HCT116 (cell line): Measurements from ENCODE around the gene OTULINL. TPM values are rescaled to one million over a fixed set of nuclear protein-coding genes. Genes with fewer than 3 reads are reported as not detected.

ENCODE experiments used
- ATAC-seq: fragments of 200-7000 bp; cut with Tn5 transposase; 2 replicates; pipeline ENCODE4 v1.9.1; 2020; ENCODE audit warnings: mild to moderate bottlenecking, moderate library complexity
- BruUV-seq: library from RNA; stranded (reverse); fragments of 400-500 nt; replicated peaks from 2 replicates; lab custom pipeline; 2021; lab: Mats Ljungman, UMichigan
- CTCF ChIA-PET: fragments of 300-600 bp; sonication (Branson Sonifier 250); formaldehyde crosslinking; loops from one replicate; lab custom pipeline; 2021; ENCODE audit warnings: antibody characterized with exemption; lab: Charles Lee
- POLR2A ChIA-PET: fragments of 300-600, 350-600 bp; sonication (Branson Sonifier 250); formaldehyde crosslinking; loops from one replicate; lab custom pipeline; 2021; ENCODE audit warnings: antibody characterized with exemption; lab: Charles Lee
- RAD21 ChIA-PET, 2 experiments: fragments of 300-600 bp; sonication (Branson Sonifier 250); formaldehyde crosslinking; loops; one replicate each; lab custom pipeline; 2023; ENCODE audit warnings: low total read pairs in 2 of 2; ENCODE audit not compliant: uncharacterized antibody in 2 of 2, unreplicated experiment in 2 of 2, low non-redundant PET in 1 of 2; lab: Charles Lee
- DNase-seq: peaks from one replicate; pipeline ENCODE4 v3.0.0-alpha.2; 2010; ENCODE audit warnings: low read depth, low spot score
- H2AFZ ChIP-seq: fragments of 200-600 bp; shearing (Covaris generic), sonication (generic); 2 replicates; pipeline ENCODE4 v1.6.1; 2017; ENCODE audit warnings: low read depth, mixed run types, mixed read lengths, antibody characterized with exemption, low read length; ENCODE audit not compliant: poor library complexity, severe bottlenecking
- H3K27ac ChIP-seq: 2 replicates; pipeline ENCODE4 v1.5.1; 2012; ENCODE audit warnings: low read depth, low read length
- H3K27me3 ChIP-seq: fragments of 200-600 bp; sonication (generic); 2 replicates; pipeline ENCODE4 v1.6.1; 2016; ENCODE audit warnings: mixed run types, low read length, mixed read lengths; ENCODE audit not compliant: insufficient read depth
- H3K36me3 ChIP-seq, 2 experiments: fragments of 200-500 bp in 1 of 2; fragments of 200-600 bp in 1 of 2; sonication (Bioruptor generic) in 1 of 2; sonication (generic) in 1 of 2; 2 replicates each; pipeline versions ENCODE4 v1.5.1 to v1.6.1; 2014 to 2016; ENCODE audit warnings: low read length in 2 of 2, inconsistent platforms in 1 of 2, mixed read lengths in 1 of 2, mixed run types in 1 of 2; ENCODE audit not compliant: insufficient read depth in 2 of 2, control insufficient read depth in 1 of 2
- H3K4me1 ChIP-seq, 2 experiments: fragments of 200-600 bp in 1 of 2; sonication (generic) in 1 of 2; 2 replicates each; pipeline versions ENCODE4 v1.5.1 to v1.6.1; 2012 to 2017; ENCODE audit warnings: low read length in 2 of 2, inconsistent platforms in 1 of 2, mild to moderate bottlenecking in 1 of 2, mixed read lengths in 1 of 2, mixed run types in 1 of 2, moderate library complexity in 1 of 2; ENCODE audit not compliant: insufficient read depth in 2 of 2, control insufficient read depth in 1 of 2
- H3K4me2 ChIP-seq: fragments of 200-600 bp; sonication (generic); 2 replicates; pipeline ENCODE4 v1.6.1; 2017; ENCODE audit warnings: mixed run types, low read length, mixed read lengths
- H3K4me3 ChIP-seq, 2 experiments: fragments of 200-600 bp in 1 of 2; sonication (generic) in 1 of 2; replicated peaks in 1 of 2; 2 replicates each; pipeline ENCODE4 v1.5.1; 2011 to 2016; ENCODE audit warnings: low read length in 2 of 2, control low read depth in 1 of 2, low read depth in 1 of 2, mild to moderate bottlenecking in 1 of 2, mixed read lengths in 1 of 2, mixed run types in 1 of 2
- H3K79me2 ChIP-seq: fragments of 200-600 bp; sonication (generic); 2 replicates; pipeline ENCODE4 v1.6.1; 2017; ENCODE audit warnings: mild to moderate bottlenecking, mixed run types, low read length, moderate library complexity, mixed read lengths; ENCODE audit not compliant: insufficient read depth
- H3K9ac ChIP-seq: fragments of 200-600 bp; sonication (generic); 2 replicates; pipeline ENCODE4 v1.6.1; 2016; ENCODE audit warnings: low read length, mixed read lengths
- H3K9me2 ChIP-seq: fragments of 200-600 bp; sonication (generic), shearing (Covaris generic); 2 replicates; pipeline ENCODE4 v1.6.1; 2017; ENCODE audit warnings: mixed run types, mild to moderate bottlenecking, moderate library complexity; ENCODE audit not compliant: insufficient read depth
- H3K9me3 ChIP-seq, 2 experiments: fragments of 200-500 bp in 1 of 2; fragments of 200-600 bp in 1 of 2; sonication (Bioruptor generic) in 1 of 2; sonication (generic) in 1 of 2; 2 replicates each; pipeline ENCODE4 v1.6.1; 2014 to 2017; ENCODE audit warnings: low read length in 2 of 2, mixed read lengths in 2 of 2, inconsistent platforms in 1 of 2, low read depth in 1 of 2, mild to moderate bottlenecking in 1 of 2, mixed run types in 1 of 2, moderate library complexity in 1 of 2; ENCODE audit not compliant: control insufficient read depth in 1 of 2, insufficient read depth in 1 of 2
- H4K20me1 ChIP-seq: fragments of 200-600 bp; sonication (generic), shearing (Covaris generic); 2 replicates; pipeline ENCODE4 v1.6.1; 2017; ENCODE audit warnings: mixed run types, mild to moderate bottlenecking, moderate library complexity; ENCODE audit not compliant: insufficient read depth
- CBX3 ChIP-seq: IDR thresholded peaks from 2 replicates; pipeline ENCODE4 v1.6.1; 2012; ENCODE audit warnings: low read depth
- CEBPB ChIP-seq: IDR thresholded peaks from 2 replicates; pipeline ENCODE4 v1.6.1; 2012; ENCODE audit warnings: low read depth
- ELF1 ChIP-seq: IDR thresholded peaks from 2 replicates; pipeline ENCODE4 v1.6.1; 2012; ENCODE audit warnings: low read depth, borderline replicate concordance
- EZH2 ChIP-seq: fragments of 200-600 bp; sonication (generic); IDR thresholded peaks from 2 replicates; pipeline ENCODE4 v1.6.1; 2017; ENCODE audit warnings: antibody characterized with exemption, mixed run types
- EZH2phosphoT487 ChIP-seq: fragments of 200-600 bp; IDR thresholded peaks from 2 replicates; pipeline ENCODE4 v1.6.1; 2018; ENCODE audit warnings: antibody characterized with exemption, borderline replicate concordance
- FOSL1 ChIP-seq: IDR thresholded peaks from 2 replicates; pipeline ENCODE4 v1.6.1; 2012; ENCODE audit warnings: low read depth
- MAX ChIP-seq: IDR thresholded peaks from 2 replicates; pipeline ENCODE4 v1.6.1; 2012
- POLR2A ChIP-seq: IDR thresholded peaks from 2 replicates; pipeline ENCODE4 v1.7.0; 2011; ENCODE audit warnings: borderline replicate concordance; ENCODE audit not compliant: insufficient read depth, insufficient read length; ENCODE audit errors: extremely low read depth
- REST ChIP-seq: IDR thresholded peaks from 2 replicates; pipeline ENCODE4 v1.6.1; 2012; ENCODE audit warnings: low read depth
- SIN3A ChIP-seq: IDR thresholded peaks from 2 replicates; pipeline ENCODE4 v1.6.1; 2012; ENCODE audit warnings: low read depth
- SRF ChIP-seq: IDR thresholded peaks from 2 replicates; pipeline ENCODE4 v1.6.1; 2012; ENCODE audit warnings: low read depth
- TCF7L2 ChIP-seq: IDR thresholded peaks from 2 replicates; pipeline ENCODE4 v1.7.0; 2011; ENCODE audit warnings: borderline replicate concordance, inconsistent platforms; ENCODE audit not compliant: insufficient read depth, insufficient read length; ENCODE audit errors: extremely low read depth
- YY1 ChIP-seq: IDR thresholded peaks from 2 replicates; pipeline ENCODE4 v1.6.1; 2011; ENCODE audit warnings: low read length, low read depth, moderate library complexity, mild to moderate bottlenecking; ENCODE audit not compliant: insufficient replicate concordance; ENCODE audit errors: extremely low read depth
- ZBTB33 ChIP-seq: IDR thresholded peaks from 2 replicates; pipeline ENCODE4 v1.6.1; 2011; ENCODE audit warnings: mild to moderate bottlenecking, low read length, moderate library complexity; ENCODE audit not compliant: insufficient replicate concordance; ENCODE audit errors: extremely low read depth
- ZFX ChIP-seq: fragments of 450-650 bp; IDR thresholded peaks from 2 replicates; pipeline ENCODE4 v1.6.1; 2017
- intact Hi-C: fragments of 100-400 bp; cut with micrococcal nuclease; formaldehyde crosslinking; loops from 2 replicates; pipeline ENCODE4 v1.10.0; 2022
- total RNA-seq: library from RNA; stranded (reverse); gene quantifications from one replicate; pipeline ENCODE4 v1.2.1, GENCODE V29; 2021; ENCODE audit not compliant: unreplicated experiment

Gene OTULINL
- total RNA-seq, 1 experiment from 2014 or later, result 8.8 TPM

DNA sequence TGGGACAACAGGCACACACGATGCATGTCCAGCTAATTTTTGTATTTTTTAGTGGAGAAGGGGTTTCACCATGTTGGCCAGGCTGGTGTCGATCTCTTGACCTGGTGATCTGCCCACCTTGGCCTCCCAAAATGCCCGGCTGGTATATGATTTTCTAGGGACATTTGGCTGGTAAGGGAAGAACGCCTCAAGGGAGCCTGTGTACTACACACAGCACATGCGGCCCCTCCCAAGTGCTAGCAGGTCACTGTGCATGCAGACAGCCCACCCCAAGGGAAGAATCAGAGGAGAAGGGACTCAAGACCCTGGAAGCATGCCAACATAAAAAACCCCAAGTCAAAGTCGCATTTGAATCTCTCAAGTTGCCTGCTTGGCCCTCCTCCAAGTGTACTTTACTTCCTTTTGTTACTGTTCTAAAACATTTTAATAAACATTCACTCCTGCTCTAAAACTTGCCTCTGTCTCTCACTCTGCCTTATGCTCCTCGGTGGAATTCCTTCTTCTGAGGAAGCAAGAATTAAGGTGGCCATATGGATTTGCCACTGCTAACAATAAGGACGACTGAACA lies 24.3 kb upstream of the OTULINL start:
- TF ChIP-seq TCF7L2 (no peak), CBX3 (no peak), POLR2A (no peak), CEBPB (no peak)
- CTCF ChIA-PET, result no interaction called here
- intact Hi-C loops, result no loop called here
- no peaks in the 10 kb centered on the region for H3K9me3 ChIP-seq
- POLR2A ChIA-PET, result no interaction called here
- H3K9ac ChIP-seq, result no peak overlapping the region
- no peaks in the 10 kb centered on the region; the same call in 1 of the 2 replicates for H3K9me2 ChIP-seq
- no peak overlapping the region for H3K4me2 ChIP-seq
- no peaks in the 10 kb centered on the region for H3K36me3 ChIP-seq
- no peak overlapping the region for H3K27ac ChIP-seq
- no TSS peak for BruUV-seq
- ATAC-seq, result no peak
- no peaks in the 10 kb centered on the region for H4K20me1 ChIP-seq
- H3K27me3 ChIP-seq, result no peaks in the 10 kb centered on the region
- H3K79me2 ChIP-seq, result no peaks in the 10 kb centered on the region
- H2AFZ ChIP-seq, result no peak overlapping the region
- H3K4me3 ChIP-seq, result no peak overlapping the region
- RAD21 ChIA-PET, result no interaction called here
- no peak for DNase-seq
- H3K4me1 ChIP-seq, result no peaks in the 10 kb centered on the region

DNA sequence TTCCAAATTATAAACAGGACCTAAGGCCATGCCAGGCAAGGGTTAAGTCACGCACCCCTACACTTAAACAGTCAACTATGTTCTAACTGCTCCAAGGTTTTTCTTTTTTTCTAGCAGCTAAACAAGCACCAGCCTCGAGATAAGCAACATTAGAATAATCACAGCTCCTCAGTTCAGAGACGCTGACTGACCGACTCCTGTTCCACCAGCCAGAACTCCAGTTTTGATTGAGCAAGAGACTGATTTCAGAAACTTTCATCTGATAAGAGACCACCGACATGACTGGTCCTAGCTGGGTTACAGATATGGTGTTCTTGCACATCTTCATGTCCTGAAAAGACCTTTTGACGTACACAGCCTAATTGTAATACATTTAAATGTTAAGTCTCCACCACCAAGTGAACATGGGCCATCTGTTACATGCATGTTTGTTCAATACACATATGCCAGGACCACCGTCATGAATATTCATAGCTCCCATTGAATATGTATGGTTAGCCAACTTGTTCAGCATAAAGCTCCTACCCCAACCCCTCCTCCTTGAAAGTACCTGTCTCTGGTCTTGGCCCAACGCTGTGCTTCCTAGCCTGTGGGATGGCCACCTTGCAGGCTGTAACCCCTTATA lies 23.7 kb upstream of the OTULINL start:
- Histone ChIP-seq H3K27me3 (no peaks in the 10 kb centered on the region), H3K27ac (no peak overlapping the region), H3K9me3 (no peaks in the 10 kb centered on the region), H3K4me1 (no peaks in the 10 kb centered on the region), H4K20me1 (no peaks in the 10 kb centered on the region), H3K79me2 (no peaks in the 10 kb centered on the region), H3K4me3 (no peak overlapping the region), H3K9me2 (no peaks in the 10 kb centered on the region; the same call in 1 of the 2 replicates), H2AFZ (no peak overlapping the region), H3K4me2 (no peak overlapping the region), H3K36me3 (no peaks in the 10 kb centered on the region), H3K9ac (no peak overlapping the region)
- CTCF ChIA-PET, result no interaction called here
- POLR2A ChIA-PET, result no interaction called here
- no TSS peak for BruUV-seq
- DNase-seq, result no peak
- intact Hi-C loops, result no loop called here
- RAD21 ChIA-PET, result no interaction called here
- ATAC-seq, result no peak
- TF ChIP-seq SIN3A, result no peak
- TF ChIP-seq YY1, result no peak
- no peak for TF ChIP-seq SRF
- TF ChIP-seq FOSL1, result no peak
- TF ChIP-seq POLR2A, result no peak
- no peak for TF ChIP-seq EZH2
- TF ChIP-seq ZFX, result no peak
- no peak for TF ChIP-seq MAX
- no peak for TF ChIP-seq ZBTB33
- TF ChIP-seq REST, result no peak
- no peak for TF ChIP-seq EZH2phosphoT487
- TF ChIP-seq ELF1, result no peak
